Measurements from ENCODE around the gene PLXNA3. TPM values are rescaled to one million over a fixed set of nuclear protein-coding genes. Genes with fewer than 3 reads are reported as not detected.

Gene PLXNA3
- total RNA-seq, 3 donors from 2014 or later (not counting 1 experiment from before 2014, with no cell fraction given): 20.8 to 34.3 (median 32.2) TPM

DNA sequence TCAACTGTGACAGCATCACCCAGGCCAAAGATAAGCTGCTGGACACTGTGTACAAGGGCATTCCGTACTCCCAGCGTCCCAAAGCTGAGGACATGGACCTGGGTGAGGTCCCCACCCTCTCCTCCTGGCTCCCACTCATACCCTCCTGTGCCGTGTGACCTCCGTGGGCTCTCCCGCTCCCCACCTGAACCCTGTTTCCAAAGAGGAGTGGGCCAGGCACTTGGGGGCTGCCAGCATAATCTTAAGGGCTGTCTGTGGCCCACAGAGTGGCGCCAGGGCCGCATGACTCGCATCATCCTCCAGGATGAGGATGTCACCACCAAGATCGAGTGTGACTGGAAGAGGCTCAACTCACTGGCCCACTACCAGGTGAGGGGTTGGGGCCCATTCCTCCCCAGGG is 11.0 kb downstream of the PLXNA3 start:
- Histone ChIP-seq H3K36me3 (ENCODE audit: control insufficient read depth, insufficient read depth, low read length) (peaks cover 16% of the 10 kb centered on the region), H3K4me3 (ENCODE audit: low read length) (no peak overlapping the region), H3K9me3 (ENCODE audit: control insufficient read depth, insufficient read depth, low read length) (no peaks in the 10 kb centered on the region), H3K27me3 (ENCODE audit: control insufficient read depth, insufficient read depth, low read length) (no peaks in the 10 kb centered on the region), H3K27ac (ENCODE audit: low read length) (no peak overlapping the region), H3K4me1 (ENCODE audit: control insufficient read depth, insufficient read depth, low read length) (no peaks in the 10 kb centered on the region)
- Mint-ChIP-seq H3K36me3 (no peaks in the 10 kb centered on the region), H3K4me1 (no peaks in the 10 kb centered on the region), H3K27ac (no peak overlapping the region), H3K4me3 (no peak overlapping the region), H3K9me3 (no peaks in the 10 kb centered on the region), H3K27me3 (ENCODE audit: low read depth in 2 of 2) (no peaks in the 10 kb centered on the region)
- 95% methylated on average over 9 of the region's 9 CpGs for WGBS (ENCODE audit: insufficient coverage)
- TF ChIP-seq, protein P1, sequence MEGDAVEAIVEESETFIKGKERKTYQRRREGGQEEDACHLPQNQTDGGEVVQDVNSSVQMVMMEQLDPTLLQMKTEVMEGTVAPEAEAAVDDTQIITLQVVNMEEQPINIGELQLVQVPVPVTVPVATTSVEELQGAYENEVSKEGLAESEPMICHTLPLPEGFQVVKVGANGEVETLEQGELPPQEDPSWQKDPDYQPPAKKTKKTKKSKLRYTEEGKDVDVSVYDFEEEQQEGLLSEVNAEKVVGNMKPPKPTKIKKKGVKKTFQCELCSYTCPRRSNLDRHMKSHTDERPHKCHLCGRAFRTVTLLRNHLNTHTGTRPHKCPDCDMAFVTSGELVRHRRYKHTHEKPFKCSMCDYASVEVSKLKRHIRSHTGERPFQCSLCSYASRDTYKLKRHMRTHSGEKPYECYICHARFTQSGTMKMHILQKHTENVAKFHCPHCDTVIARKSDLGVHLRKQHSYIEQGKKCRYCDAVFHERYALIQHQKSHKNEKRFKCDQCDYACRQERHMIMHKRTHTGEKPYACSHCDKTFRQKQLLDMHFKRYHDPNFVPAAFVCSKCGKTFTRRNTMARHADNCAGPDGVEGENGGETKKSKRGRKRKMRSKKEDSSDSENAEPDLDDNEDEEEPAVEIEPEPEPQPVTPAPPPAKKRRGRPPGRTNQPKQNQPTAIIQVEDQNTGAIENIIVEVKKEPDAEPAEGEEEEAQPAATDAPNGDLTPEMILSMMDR (IDR thresholded peaks at IDR 0.05): no peak
- DNase-seq: no peak
- intact Hi-C loops (cut with micrococcal nuclease): no loop called here
- no peak for ATAC-seq

DNA sequence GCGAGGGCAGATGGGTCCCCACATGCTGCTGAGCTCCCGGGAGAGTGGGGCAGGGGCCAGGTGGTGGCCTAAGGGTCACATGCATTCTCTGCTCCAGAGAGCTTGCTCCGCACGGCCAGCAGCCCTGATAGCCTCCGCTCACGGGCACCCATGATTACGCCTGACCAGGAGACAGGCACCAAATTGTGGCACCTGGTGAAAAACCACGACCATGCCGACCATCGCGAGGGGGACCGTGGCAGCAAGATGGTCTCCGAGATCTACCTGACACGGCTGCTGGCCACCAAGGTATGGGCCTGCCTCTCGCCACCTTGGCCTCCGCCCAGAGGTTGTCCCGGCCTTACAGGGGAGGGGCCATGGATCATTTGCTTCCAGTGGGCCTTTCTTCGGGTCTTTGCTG is 11.8 kb downstream of the PLXNA3 start:
- Mint-ChIP-seq H3K9me3 (no peaks in the 10 kb centered on the region), H3K4me1 (no peaks in the 10 kb centered on the region), H3K4me3 (no peak overlapping the region), H3K36me3 (no peaks in the 10 kb centered on the region), H3K27ac (no peak overlapping the region), H3K27me3 (ENCODE audit: low read depth in 2 of 2) (no peaks in the 10 kb centered on the region)
- DNase-seq (no peak), ATAC-seq (no peak)
- Histone ChIP-seq H3K27me3 (ENCODE audit: control insufficient read depth, insufficient read depth, low read length) (no peaks in the 10 kb centered on the region), H3K4me3 (ENCODE audit: low read length) (no peak overlapping the region), H3K27ac (ENCODE audit: low read length) (no peak overlapping the region), H3K36me3 (ENCODE audit: control insufficient read depth, insufficient read depth, low read length) (peaks cover 16% of the 10 kb centered on the region), H3K4me1 (ENCODE audit: control insufficient read depth, insufficient read depth, low read length) (no peaks in the 10 kb centered on the region), H3K9me3 (ENCODE audit: control insufficient read depth, insufficient read depth, low read length) (no peaks in the 10 kb centered on the region)
- 96% methylated on average over 18 of the region's 18 CpGs for WGBS (ENCODE audit: insufficient coverage)
- TF ChIP-seq, protein P1 (IDR thresholded peaks at IDR 0.05): no peak
- intact Hi-C loops (cut with micrococcal nuclease): no loop called here

DNA sequence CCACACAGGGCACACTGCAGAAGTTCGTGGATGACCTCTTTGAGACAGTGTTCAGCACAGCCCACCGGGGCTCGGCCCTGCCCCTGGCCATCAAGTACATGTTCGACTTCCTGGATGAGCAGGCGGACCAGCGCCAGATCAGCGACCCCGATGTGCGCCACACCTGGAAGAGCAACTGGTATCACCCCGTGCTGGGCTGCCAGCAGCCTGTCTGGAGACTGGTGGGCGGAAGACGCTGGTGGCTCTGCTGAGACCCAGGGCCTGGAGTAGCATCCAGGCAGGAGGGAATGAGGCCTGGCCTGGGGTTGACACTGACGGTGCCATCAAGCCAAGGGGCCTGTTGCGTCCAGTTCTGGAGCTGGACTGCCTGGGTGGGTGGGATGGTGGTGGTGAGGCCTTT is 12.4 kb downstream of the PLXNA3 start:
- H3K4me1 Mint-ChIP-seq: no peaks in the 10 kb centered on the region
- H3K27ac Mint-ChIP-seq: no peak overlapping the region
- H3K9me3 Mint-ChIP-seq: no peaks in the 10 kb centered on the region
- peaks cover 16% of the 10 kb centered on the region for H3K36me3 ChIP-seq (ENCODE audit: control insufficient read depth, insufficient read depth, low read length)
- no peaks in the 10 kb centered on the region for H3K4me1 ChIP-seq (ENCODE audit: control insufficient read depth, insufficient read depth, low read length)
- no peak overlapping the region for H3K4me3 Mint-ChIP-seq
- no peaks in the 10 kb centered on the region for H3K27me3 Mint-ChIP-seq (ENCODE audit: low read depth in 2 of 2)
- H3K27ac ChIP-seq (ENCODE audit: low read length): no peak overlapping the region
- H3K27me3 ChIP-seq (ENCODE audit: control insufficient read depth, insufficient read depth, low read length): no peaks in the 10 kb centered on the region
- DNase-seq (no peak), ATAC-seq (no peak)
- intact Hi-C loops (cut with micrococcal nuclease): no loop called here
- no peaks in the 10 kb centered on the region for H3K36me3 Mint-ChIP-seq
- 94% methylated on average over 14 of the region's 14 CpGs for WGBS (ENCODE audit: insufficient coverage)
- no peaks in the 10 kb centered on the region for H3K9me3 ChIP-seq (ENCODE audit: control insufficient read depth, insufficient read depth, low read length)
- H3K4me3 ChIP-seq (ENCODE audit: low read length): no peak overlapping the region
- TF ChIP-seq, protein P1 (IDR thresholded peaks at IDR 0.05): no peak

DNA sequence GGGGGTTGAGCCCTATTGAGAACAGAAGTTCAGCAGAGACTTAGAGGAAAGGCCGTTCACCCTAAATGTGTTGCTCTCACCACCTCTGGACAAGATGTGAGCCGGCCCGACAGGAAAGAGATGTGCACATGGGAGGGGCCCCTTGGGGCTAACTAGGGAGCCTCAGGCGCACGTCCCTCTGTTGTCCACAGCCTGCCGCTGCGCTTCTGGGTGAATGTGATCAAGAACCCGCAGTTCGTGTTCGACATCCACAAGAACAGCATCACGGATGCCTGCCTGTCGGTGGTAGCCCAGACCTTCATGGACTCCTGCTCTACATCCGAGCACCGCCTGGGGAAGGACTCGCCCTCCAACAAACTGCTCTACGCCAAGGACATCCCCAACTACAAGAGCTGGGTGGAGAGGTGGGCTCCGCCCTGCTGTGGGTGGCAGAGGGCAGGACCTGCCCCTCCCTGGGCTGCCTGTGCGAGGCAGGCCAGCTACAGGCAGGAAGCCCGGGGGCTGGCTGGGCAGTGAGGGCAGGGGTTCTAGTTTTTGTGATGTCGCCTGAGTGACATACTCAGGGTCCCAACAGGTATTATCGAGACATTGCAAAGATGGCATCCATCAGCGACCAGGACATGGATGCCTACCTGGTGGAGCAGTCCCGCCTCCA is 13.0 kb downstream of the PLXNA3 start:
- H3K36me3 ChIP-seq (ENCODE audit: control insufficient read depth, insufficient read depth, low read length): peaks cover 16% of the 10 kb centered on the region
- H3K27ac ChIP-seq (ENCODE audit: low read length): no peak overlapping the region
- no peaks in the 10 kb centered on the region for H3K4me1 ChIP-seq (ENCODE audit: control insufficient read depth, insufficient read depth, low read length)
- H3K9me3 ChIP-seq (ENCODE audit: control insufficient read depth, insufficient read depth, low read length): no peaks in the 10 kb centered on the region
- Mint-ChIP-seq H3K4me1 (no peaks in the 10 kb centered on the region), H3K27ac (no peak overlapping the region), H3K4me3 (no peak overlapping the region), H3K36me3 (no peaks in the 10 kb centered on the region), H3K27me3 (ENCODE audit: low read depth in 2 of 2) (no peaks in the 10 kb centered on the region), H3K9me3 (no peaks in the 10 kb centered on the region)
- TF ChIP-seq, protein P1 (IDR thresholded peaks at IDR 0.05): no peak
- WGBS (ENCODE audit: insufficient coverage): 91% methylated on average over 23 of the region's 23 CpGs
- no peak for ATAC-seq
- no peak for DNase-seq
- H3K4me3 ChIP-seq (ENCODE audit: low read length): no peak overlapping the region
- intact Hi-C loops (cut with micrococcal nuclease): no loop called here
- no peaks in the 10 kb centered on the region for H3K27me3 ChIP-seq (ENCODE audit: control insufficient read depth, insufficient read depth, low read length)
